22Rv1 (cell line): ENCODE results near the gene BRDT.

Experiments used
- ZFX ChIP-seq: fragments of 450-650 bp; IDR thresholded peaks from 2 replicates; pipeline ENCODE4 v1.6.1; 2017; ENCODE audit warnings: antibody characterized with exemption, borderline replicate concordance
- TF ChIP-seq, protein P1 (sequence below): fragments of 450-650 bp; IDR thresholded peaks from 2 replicates; pipeline ENCODE4 v1.5.1; 2017; ENCODE audit warnings: mild to moderate bottlenecking

DNA sequence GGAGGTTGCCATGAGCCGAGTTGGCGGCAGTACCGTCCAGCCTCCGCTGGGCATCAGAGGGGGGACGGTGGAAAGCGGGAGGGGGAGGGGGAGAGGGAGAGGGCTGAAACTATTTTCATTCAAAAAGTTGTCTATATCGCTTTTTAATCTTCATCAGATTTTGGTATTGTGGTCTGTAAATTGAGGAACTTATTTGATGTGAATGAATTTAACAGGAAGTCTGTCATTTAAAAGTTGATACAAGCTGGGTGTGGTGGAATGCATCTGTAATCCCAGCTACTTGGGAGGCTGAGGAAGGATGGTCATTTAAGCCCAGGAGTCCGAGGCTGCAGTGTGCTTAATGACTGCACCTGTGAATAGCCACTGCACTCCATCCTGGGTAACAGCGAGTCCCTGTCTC is 77.6 kb downstream of the BRDT start:
- TF ChIP-seq, protein P1, sequence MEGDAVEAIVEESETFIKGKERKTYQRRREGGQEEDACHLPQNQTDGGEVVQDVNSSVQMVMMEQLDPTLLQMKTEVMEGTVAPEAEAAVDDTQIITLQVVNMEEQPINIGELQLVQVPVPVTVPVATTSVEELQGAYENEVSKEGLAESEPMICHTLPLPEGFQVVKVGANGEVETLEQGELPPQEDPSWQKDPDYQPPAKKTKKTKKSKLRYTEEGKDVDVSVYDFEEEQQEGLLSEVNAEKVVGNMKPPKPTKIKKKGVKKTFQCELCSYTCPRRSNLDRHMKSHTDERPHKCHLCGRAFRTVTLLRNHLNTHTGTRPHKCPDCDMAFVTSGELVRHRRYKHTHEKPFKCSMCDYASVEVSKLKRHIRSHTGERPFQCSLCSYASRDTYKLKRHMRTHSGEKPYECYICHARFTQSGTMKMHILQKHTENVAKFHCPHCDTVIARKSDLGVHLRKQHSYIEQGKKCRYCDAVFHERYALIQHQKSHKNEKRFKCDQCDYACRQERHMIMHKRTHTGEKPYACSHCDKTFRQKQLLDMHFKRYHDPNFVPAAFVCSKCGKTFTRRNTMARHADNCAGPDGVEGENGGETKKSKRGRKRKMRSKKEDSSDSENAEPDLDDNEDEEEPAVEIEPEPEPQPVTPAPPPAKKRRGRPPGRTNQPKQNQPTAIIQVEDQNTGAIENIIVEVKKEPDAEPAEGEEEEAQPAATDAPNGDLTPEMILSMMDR: no peak
- TF ChIP-seq ZFX: no peak
